GM19452 (cell line): ENCODE data around the gene CYP20A1.
A peak's percentile ranks its signal among the peaks of the same experiment; 100 is the strongest.
"Not testable (repeated sequence)": the region's sequence is repeated elsewhere in the genome, so short reads cannot be mapped to it uniquely, and the experiment has no call there.

Source experiments
- ATAC-seq: cut with Tn5 transposase; IDR thresholded peaks from one replicate; pipeline ENCODE4 v1.9.1; 2021; ENCODE audit not compliant: unreplicated experiment

The CYP20A1 gene

DNA sequence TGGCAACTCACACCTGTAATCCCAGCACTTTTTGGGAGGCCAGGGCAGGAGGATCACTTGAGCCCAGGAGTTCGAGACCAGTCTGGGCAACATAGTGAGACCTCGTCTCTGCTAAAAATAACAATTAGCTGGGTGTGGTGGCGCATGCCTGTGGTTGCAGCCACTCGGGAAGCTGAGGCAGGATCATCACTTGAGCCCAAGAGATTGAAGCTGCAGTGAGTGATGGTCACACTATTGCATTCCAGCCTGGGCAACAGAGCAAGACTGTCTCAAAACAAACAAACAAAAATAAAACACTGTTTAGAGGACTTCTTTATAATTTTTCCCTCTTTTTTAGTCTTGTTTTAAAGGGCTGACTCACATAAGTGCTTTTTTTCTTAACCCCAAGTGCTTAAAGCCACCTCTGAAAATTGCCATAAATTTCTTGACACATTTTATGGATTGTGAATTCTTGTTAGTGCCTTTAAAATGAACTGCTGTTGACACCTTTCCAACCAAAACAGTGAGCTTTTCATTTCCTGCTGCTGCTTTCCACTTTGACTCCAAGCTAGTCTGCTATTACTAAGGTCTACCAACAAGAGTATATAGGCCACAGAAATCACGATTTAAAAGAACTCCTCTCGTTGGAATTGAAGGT is 41.7 kb downstream of the CYP20A1 start:
- ATAC-seq = no peak

DNA sequence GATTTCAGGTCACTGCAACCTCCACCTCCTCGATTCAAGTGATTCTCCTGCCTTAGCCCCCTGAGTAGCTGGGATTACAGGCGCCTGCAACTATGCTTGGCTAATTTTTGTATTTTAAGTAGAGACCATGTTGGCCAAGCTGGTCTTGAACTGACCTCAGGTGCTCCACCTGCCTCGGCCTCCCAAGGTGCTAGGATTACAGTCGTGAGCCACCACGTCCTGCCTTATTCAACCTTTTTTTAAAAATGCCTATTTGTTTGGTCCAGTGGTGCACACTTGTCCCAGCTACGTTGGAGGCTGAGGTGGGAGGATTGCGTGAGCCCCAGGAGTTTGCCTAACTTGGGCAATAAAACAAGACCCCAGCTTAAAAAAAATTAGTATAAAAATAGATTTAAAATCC is 43.3 kb downstream of the CYP20A1 start:
- ATAC-seq = no peak

DNA sequence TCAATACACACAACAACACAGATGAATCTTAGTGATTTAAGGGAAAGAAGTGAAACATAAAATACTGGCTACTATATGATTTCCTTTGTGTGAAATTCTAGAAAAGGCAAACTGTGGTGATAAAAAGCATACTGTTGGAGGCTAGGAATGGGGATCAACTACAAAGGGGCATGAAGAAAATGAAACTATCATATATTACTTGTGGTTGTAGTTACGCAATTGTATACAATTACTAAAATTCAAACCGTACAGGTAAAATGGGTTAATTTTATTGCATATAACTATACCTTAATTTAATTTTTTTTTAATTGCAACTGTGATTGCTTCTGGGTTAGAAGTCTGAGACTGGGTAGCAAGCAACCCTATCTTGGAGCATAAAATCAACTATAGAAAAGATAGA is 47.7 kb downstream of the CYP20A1 start:
- no peak for ATAC-seq

DNA sequence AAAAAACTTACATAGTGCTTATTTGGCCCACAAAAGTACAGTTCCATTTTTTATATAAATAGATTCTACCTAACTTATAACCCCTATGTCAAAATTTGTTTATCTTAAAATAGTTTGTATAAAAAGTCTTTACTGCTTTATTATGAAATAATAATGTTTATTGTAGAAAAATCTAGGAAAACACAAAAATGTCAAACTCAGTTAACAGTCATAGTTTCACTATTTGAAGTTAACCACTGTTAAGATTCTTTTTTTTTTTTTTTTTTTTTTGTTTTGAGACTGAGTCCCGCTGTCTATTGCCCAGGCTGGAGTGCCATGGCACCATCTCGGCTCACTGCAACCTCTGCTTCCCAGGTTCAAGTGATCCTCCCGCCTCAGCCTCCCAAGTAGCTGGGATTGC is 62.8 kb downstream of the CYP20A1 start:
- ATAC-seq = no peak

DNA sequence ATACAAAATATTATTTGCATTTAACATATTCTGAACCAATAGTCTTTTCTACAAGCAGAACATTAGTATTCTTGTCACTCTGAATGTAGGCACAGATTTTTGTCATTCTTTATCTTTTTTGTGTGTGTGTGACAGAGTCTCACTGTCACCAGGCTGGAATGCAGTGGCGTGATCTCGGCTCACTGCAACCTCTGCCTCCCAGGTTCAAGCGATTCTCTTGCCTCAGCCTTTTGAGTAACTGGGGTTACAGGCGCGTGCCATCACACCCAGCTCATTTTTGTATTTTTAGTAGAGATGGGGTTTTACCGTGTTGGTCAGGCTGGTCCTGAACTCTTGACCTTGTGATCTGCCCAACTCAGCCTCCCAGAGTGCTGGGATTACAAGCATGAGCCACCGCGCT is 63.8 kb downstream of the CYP20A1 start:
- ATAC-seq = not testable (repeated sequence)

DNA sequence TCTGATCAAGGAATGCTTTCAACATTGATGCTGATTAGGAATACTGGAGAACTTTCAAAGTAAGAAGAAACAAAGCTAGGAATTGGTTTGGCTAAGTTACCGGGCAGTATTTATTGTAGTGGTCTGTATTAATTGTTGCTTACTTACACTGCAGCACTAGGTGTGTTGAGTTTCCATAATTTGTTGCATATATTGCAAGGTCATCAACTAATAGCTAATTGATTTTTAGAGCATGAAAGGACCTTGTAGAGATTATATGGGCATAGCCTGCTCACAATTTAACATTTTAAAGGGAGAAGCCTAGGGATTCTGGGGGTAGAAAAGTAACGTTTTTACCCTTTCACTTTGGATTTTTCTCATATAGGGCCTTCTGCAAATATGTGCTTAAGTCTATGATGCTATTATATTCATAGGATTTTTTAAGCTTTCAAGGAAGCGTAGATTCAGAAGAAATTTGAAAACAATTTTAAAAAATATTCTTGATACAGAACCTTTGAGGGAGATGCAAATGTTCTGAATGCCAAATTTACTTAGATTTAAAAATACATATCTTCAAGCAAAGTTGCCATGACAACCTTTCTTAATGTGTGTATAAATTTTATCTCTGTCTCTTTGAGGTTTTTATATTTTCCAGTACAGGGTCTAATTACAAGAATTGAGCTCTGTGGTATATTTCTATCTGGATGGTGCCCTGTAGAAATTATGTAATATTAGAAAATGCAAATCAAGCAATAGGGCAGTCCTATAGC is 72.0 kb downstream of the CYP20A1 start:
- ATAC-seq = no peak

DNA sequence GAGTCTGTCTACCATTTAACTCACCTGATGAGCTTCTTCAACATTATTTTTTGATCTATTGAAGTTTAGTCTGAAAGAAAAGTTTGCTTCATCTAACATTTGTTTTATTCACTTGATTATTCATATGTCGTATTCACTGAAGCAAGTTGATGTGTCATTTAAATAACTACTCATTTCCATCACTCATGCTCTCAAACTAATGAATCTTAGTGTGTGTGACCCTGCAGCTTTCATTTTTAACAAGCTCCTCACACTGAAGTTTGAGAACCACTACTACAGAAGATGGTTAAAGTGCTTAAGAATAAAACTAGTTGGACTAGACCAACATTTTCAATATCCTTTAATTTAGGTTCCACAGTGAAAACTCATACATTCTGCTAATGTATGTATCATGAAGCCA is 87.5 kb downstream of the CYP20A1 start:
- no peak for ATAC-seq

DNA sequence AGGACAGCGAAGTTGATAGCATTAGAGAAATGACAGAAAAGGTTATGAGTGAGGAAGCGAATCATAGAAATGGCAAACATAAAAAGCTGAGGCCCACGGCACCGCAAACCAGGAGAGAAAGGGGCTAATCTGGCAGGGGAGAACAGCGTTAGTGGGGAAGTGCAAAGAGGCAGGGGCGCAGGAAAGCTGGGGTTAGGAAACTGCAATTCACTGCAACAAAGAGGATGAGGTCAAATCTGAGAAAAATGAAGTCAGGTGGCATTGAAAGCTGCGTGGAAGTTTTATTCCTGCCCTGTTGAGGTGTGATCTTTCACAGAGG is 88.7 kb downstream of the CYP20A1 start:
- ATAC-seq = no peak

DNA sequence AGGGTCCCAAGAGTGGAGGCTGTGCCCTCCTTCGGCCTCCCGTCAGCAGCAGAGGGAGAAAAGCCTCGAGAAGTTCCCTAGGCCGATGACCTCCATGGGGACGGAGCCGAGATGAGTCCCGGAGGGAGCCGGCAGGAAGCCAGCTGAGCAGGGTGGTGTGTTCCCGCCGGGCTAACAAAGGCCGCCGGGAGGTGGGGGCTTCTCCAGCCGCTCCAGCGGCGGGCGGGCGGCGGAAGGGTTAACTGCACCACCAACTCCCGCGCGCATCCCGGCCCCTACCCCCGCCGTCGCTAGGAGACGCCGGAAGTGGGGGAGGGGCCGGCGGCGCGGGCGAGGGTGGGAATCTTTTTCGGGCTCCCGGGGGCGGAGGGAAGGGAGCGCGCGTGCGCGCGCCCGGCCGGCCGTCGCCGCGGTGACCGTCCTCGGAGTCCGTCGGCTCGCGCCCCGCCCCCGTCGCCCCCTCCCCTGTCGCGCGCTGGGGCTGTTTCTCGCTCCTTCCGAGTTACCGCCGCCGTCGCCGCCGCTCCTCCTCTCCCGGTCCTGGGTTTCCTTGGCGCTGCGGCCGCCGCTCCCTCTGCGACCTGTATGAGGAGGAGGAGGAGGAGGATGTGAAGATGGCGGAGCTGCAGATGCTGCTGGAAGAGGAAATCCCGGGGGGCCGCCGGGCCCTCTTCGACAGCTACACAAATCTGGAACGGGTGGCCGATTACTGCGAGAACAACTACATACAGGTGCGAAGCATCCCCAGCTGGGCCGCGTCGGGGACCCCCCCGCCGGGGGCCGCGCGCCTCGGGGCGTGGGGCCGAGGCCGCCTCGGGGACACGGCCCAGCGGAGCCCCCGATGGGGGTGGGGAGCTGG is 89.3 kb downstream of the CYP20A1 start, which contains the start of gene ABI2:
Gene ABI2, plus strand, starts transcription at position 494 of the 859 bp plus-strand sequence. Its CDS starts 121 bp downstream, at position 615.
- peak; percentile 63 for ATAC-seq

DNA sequence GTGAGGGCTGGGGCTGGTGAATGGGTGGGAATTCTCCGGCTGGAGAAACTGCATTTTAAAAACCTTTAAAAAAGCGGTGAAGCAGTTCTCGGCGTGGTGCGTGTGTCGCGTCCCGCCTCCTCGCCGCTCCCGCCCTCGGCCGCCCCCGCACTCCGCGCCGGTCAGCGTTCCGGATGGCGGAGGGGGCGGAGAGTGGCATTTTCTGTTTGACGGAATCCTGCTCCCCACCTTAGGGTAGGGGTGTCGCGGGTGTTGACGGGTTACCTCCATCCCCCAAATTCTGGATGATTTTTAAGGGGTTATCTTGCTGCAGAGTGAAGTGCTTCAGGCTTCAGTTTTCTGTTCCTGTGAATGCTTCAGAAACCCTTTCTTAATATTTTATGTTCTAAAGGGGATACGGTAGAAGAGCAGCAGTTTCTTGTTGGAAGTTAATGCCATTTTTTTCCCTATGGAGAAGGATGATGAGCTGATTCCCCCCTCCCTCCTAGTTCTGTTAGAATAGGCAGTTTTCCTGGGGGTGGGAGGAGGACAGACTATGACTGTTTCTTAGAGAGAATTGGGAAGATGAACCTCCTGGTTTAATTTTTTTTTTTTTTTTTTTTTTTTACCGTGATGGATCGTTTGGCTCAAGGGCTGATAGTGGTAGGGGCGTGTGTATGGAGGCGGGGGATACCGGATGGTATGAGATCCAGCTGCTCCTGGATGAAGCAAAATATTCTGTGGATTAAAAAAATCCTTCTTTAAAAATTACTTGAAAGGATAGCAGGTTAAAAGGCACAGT is 90.1 kb downstream of the CYP20A1 start:
- ATAC-seq = peak; percentile 53

DNA sequence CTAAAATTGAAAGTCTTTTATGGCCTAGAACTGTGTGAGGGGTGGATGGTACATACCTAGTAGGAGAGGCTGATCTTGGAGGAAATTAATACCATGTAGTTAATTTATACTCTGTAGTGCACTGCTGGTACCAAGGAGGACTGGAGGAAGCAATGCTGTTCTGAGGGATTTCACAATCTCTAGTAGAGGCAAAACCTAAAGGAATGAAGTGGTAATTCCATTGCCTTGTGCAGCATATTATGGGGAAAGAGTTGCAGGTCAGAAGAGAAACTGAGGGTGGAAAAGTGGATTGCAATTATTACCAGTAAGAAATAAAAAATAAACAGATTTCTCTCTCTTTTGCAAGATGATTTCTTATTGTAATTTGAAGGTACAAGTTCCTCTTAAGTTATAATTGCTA is 91.6 kb downstream of the CYP20A1 start:
- no peak for ATAC-seq

DNA sequence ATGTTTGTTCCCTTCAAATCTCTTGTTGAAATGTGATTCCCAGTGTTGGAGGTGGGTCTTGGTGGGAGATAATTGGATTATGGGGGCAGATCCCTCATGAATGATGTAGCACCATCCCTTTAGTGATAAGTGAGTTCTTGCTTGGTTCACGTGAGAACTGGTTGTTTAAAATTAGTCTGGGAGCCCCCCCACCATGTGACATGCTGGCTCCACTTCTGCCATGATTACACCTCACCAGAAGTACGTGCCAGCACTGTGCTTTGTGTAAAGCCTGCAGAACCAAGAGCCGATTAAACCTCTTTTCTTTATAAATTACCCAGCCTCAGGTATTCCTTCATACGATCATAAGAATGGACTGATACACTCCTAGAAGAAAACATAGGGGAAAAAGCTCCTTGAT is 99.5 kb downstream of the CYP20A1 start:
- ATAC-seq = no peak

DNA sequence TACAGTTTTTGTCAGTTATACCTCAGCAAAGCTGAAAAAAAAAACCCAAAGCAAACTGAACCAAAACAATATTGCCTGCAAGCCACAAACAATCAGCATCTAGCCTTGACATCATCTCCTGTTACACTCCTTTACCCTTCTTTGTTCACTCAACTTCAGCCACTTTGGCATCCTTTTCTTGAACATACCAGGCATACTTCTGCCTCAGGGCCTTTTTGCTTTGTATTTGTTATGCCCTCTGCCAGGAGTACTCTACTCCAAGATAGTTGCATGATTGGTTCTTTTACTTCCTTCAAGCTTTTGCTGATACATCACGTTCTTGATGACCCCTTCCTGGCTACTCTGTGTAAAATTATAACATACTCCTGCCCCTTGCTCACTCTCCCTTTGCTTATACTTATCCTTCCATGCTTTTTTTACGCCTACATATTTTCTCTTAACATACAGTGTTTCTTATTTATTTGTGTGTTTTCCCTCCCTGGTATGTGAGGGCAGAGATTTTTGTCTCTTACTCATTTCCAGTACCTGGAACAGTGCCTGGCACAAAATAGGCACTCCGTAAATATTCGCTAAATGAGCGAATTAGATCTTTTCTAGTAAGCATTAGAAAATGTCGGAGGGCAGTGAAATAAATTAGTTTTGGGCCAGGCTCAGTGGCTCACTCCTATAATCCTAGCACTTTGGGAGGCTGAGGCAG is 102.1 kb downstream of the CYP20A1 start:
- ATAC-seq = no peak

DNA sequence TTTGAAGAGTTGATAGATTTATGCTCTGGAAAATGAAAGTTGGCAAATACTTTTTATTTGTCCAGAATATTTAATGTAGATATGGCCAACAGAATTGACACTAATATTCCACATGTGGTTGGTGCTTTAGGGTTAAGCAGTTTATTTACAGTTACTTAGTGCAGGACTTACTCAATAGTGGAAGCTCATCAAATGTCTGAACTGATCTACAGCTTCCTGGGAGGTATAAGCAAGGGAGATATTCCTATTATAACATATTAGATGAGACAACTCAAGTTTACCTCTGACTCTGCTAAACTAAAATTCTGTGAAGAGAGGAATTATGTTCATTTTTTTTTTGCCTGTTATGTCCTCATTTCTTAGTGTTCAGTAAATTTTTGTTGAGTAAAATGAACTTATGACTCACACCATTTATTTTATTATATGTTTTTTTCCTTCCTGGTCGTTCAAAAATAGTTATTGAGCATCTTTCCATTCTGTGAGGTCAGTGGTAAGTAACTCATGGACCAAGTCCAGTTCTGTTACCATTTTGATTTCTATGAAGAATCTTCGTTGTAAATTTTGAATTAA is 103.0 kb downstream of the CYP20A1 start:
- no peak for ATAC-seq

DNA sequence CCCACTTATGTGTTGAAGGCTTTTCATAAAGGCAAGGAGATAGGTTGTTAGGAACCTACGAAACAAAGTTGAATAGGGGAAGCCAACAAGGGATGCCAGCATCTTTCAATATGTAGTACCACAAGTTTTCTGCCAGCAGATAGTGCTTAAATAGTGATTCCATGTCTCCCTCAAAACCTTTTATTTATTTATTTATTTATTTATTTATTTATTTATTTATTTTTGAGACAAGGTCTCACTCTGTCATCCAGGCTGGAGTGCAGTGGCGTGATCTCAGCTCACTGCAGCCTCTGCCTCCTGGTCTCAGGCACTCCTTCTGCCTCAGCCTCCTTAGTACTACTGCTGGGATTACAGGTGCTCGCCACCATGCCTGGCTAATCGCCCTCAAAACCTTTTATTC is 103.6 kb downstream of the CYP20A1 start:
- not testable (repeated sequence) for ATAC-seq

DNA sequence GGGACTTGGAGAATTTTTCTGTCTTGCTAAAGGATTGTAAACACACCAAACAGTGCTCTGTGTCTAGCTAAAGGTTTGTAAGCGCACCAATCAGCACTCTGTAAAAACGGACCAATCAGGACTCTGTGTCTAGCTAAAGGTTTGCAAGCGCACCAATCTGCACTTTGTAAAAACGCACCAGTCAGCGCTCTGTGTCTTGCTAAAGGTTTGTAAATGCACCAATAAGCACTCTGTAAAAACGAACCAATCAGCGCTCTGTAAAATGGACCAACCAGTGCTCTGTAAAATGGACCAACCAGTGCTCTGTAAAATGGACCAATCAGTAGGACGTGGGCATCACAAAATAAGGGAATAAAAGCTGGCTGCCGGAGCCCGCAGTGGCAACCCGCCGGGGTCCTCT is 105.8 kb downstream of the CYP20A1 start:
- no peak for ATAC-seq

DNA sequence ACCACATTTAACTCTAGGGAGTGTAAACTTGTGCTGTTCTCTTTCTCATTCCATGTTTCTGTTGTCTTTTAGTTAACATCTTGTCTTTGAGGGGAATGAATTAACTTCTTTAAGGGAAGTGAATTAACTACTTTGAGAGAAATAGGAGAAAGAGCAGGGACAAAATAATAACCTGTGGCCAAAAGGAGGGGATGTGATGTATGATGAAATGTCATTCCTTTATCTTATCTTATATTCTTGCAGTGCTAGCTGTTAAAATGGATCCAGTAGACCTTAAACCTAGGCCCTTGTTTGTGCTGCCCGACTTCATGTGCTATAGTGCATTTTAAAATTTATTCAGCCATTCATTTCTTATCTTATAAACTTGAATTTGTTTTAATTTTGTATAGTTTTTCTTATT is 107.8 kb downstream of the CYP20A1 start:
- ATAC-seq = no peak

DNA sequence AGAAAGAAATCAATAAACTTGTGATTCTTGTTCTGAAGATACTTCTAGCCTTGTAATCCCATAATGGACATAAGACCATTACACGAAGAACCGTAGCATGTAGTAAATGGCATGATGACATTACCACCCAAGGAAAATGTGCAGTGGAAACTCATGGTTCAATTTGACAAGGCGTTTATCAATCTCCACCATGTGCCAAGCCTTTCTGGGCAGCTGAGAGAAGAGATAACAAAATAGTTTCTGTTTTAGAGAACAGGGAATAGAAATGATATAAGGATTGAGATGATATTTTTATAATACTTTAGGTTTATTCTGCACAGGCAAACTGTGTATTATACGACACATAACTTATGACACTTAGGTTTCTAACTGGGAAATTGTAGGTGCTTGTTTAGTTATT is 108.6 kb downstream of the CYP20A1 start:
- ATAC-seq = no peak

DNA sequence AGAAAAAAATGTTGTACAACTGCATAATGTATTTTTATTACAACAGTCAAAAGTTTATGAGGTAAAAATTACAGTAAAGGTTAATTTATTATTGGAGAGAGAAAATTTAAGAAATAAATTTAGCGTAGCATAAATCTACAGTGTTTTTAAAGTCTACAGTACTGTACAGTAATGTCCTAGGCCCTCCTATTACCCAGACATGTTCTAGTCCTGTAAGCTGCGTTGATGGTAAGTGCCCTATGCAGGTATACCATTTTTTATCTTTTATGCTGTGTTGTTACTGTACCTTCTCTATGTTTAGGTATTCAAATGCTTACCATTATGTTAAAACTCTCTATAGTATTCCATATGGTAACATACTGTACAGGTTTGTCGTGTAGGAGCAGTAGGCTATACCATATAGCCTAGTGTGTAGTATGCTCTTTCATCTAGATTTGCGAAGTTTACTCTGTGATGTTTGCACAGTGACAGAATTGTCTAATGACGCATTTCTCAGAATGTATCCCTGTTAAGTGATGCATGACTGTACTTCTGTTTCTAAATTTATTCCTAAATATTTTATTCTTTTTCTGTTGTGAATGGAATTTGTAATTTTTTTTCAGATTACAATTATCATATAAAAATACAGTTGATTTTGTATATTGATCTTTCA is 113.9 kb downstream of the CYP20A1 start:
- no peak for ATAC-seq

DNA sequence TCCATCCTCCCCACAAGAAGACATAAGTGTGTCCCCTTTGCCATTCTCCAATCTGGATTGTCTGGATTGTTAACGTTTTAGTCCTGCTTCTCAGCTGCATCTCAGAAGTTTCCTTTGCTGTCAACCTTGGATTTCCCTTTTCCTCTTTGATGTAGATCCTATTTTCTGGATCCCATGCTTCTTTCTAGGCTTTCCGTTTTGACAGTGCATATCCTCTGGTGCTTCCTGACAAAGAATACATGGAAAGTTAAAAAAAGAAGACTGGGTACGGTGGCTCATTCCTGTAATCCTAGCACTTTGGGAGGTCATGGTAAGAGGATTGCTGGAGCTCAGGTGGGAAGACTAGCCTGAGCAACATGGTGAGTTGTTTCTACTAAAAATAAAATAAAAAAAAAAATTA is 116.1 kb downstream of the CYP20A1 start:
- no peak for ATAC-seq
